Natural killer cell (primary cell): ENCODE measurements around the gene OR7G1. TPM values are rescaled to one million over a fixed set of nuclear protein-coding genes. Genes with fewer than 3 reads are reported as not detected.
A peak's percentile ranks its signal among the peaks of the same experiment; 100 is the strongest.

Experiments used
- ATAC-seq, 3 donors: fragments of 150-1000 bp in 2 of 3; fragments of 200-7000 bp in 1 of 3; cut with Tn5 transposase; 1 replicate in 1 of 3; 2 replicates in 2 of 3; pipeline ENCODE4 v1.10.0; 2021; ENCODE audit warnings: mild to moderate bottlenecking in 2 of 3, moderate library complexity in 2 of 3
- DNase-seq, 2 donors: peaks; one replicate each; pipeline versions ENCODE4 v3.0.0 to v3.0.0-alpha.2; 2013 to 2021; ENCODE audit warnings: mixed read lengths in 1 of 2
- H3K27ac ChIP-seq: one replicate; pipeline ENCODE4 v1.5.1; 2013; ENCODE audit warnings: mild to moderate bottlenecking, low read length
- H3K27me3 ChIP-seq: one replicate; pipeline ENCODE4 v1.6.1; 2013; ENCODE audit warnings: low read length; ENCODE audit not compliant: control insufficient read depth, insufficient read depth
- H3K36me3 ChIP-seq: one replicate; pipeline ENCODE4 v1.6.1; 2013; ENCODE audit warnings: low read length; ENCODE audit not compliant: control insufficient read depth, insufficient read depth
- H3K4me1 ChIP-seq: one replicate; pipeline ENCODE4 v1.6.1; 2013; ENCODE audit warnings: low read length; ENCODE audit not compliant: control insufficient read depth, insufficient read depth
- H3K4me3 ChIP-seq: one replicate; pipeline ENCODE4 v1.5.1; 2013; ENCODE audit warnings: low read length
- H3K9me3 ChIP-seq: one replicate; pipeline ENCODE4 v1.6.1; 2013; ENCODE audit warnings: low read length; ENCODE audit not compliant: control insufficient read depth, insufficient read depth
- H3K27ac Mint-ChIP-seq, 2 donors: one replicate each; pipeline ENCODE4 v1.8.0; 2022; ENCODE audit warnings: mild to moderate bottlenecking in 2 of 2, mixed read lengths in 2 of 2, moderate library complexity in 1 of 2
- H3K27me3 Mint-ChIP-seq, 2 donors: one replicate each; pipeline ENCODE4 v1.8.0; 2022; ENCODE audit warnings: low read depth in 2 of 2, mixed read lengths in 2 of 2
- H3K36me3 Mint-ChIP-seq: one replicate; pipeline ENCODE4 v1.8.0; 2022; ENCODE audit warnings: mixed read lengths
- H3K4me1 Mint-ChIP-seq, 2 donors: one replicate each; pipeline ENCODE4 v1.8.0; 2022; ENCODE audit warnings: mixed read lengths in 2 of 2
- H3K4me3 Mint-ChIP-seq: one replicate; pipeline ENCODE4 v1.8.0; 2022; ENCODE audit warnings: mild to moderate bottlenecking, moderate library complexity, mixed read lengths
- H3K9me3 Mint-ChIP-seq, 2 donors: one replicate each; pipeline ENCODE4 v1.8.0; 2022; ENCODE audit warnings: mixed read lengths in 2 of 2
- CTCF ChIP-seq: fragments of 200-600 bp; IDR thresholded peaks from one replicate; pipeline ENCODE4 v1.8.0; 2022; ENCODE audit warnings: antibody characterized with exemption
- WGBS: methylation state at CpG from one replicate; pipeline ENCODE4 v1.1.7; 2013; ENCODE audit warnings: missing lambda C conversion rate; ENCODE audit not compliant: insufficient coverage; 5-methylcytosine and 5-hydroxymethylcytosine counted together
- intact Hi-C: fragments of 100-400 bp; cut with micrococcal nuclease; formaldehyde crosslinking; loops from one replicate; pipeline ENCODE4 v1.14.2; 2022
- total RNA-seq, 4 donors: library from RNA; stranded (reverse); fragments of 120-200 nt in 1 of 4; gene quantifications; one replicate each; pipeline versions ENCODE4 v1.2.3 to v1.2.4, GENCODE V29; 2013 to 2022

OR7G1 gene
- total RNA-seq, 3 donors from 2014 or later (not counting 1 experiment from before 2014, with no cell fraction given) = not detected

GRCh38 chr19:9149997-9150396 lies 34.4 kb upstream of the OR7G1 start:
- H3K27ac Mint-ChIP-seq = peak overlapping the region; percentile 22 to 83
- no peak for TF ChIP-seq CTCF
- no peaks in the 10 kb centered on the region for H3K27me3 Mint-ChIP-seq
- Histone ChIP-seq H3K4me3 (no peak overlapping the region), H3K27ac (no peak overlapping the region), H3K27me3 (no peaks in the 10 kb centered on the region), H3K9me3 (peaks cover 3% of the 10 kb centered on the region), H3K4me1 (peaks cover 22% of the 10 kb centered on the region), H3K36me3 (peaks cover 5% of the 10 kb centered on the region)
- ATAC-seq = no peak
- H3K4me3 Mint-ChIP-seq = peak overlapping the region; percentile 29
- H3K9me3 Mint-ChIP-seq = peaks cover 3 to 5% of the 10 kb centered on the region in 2 donors
- peaks cover 77 to 85% of the 10 kb centered on the region in 2 donors for H3K4me1 Mint-ChIP-seq
- intact Hi-C loops = loop anchor here (10.0 kb wide), 2 partner anchors 285 to 475 kb away; partner anchors contain the start of genes ZNF266 and ZNF561
- DNase-seq = no peak
- 70% methylated on average over 4 of the region's 4 CpGs for WGBS
- peaks cover 9% of the 10 kb centered on the region for H3K36me3 Mint-ChIP-seq

GRCh38 chr19:9148697-9149096 lies 33.1 kb upstream of the OR7G1 start:
- 90% methylated on average over 3 of the region's 3 CpGs for WGBS
- no peak for TF ChIP-seq CTCF
- H3K27ac ChIP-seq = no peak overlapping the region
- H3K27me3 Mint-ChIP-seq = no peaks in the 10 kb centered on the region
- H3K9me3 ChIP-seq = peaks cover 7% of the 10 kb centered on the region
- H3K4me1 ChIP-seq = peaks cover 22% of the 10 kb centered on the region
- no peak overlapping the region for H3K4me3 ChIP-seq
- peak overlapping the region; percentile 25 for H3K4me3 Mint-ChIP-seq
- peaks cover 72 to 76% of the 10 kb centered on the region in 2 donors for H3K4me1 Mint-ChIP-seq
- peaks cover 3 to 7% of the 10 kb centered on the region in 2 donors for H3K9me3 Mint-ChIP-seq
- H3K27me3 ChIP-seq = no peaks in the 10 kb centered on the region
- ATAC-seq (no peak), DNase-seq (no peak)
- H3K36me3 ChIP-seq = peaks cover 5% of the 10 kb centered on the region
- H3K36me3 Mint-ChIP-seq = peaks cover 17% of the 10 kb centered on the region
- intact Hi-C loops = loop anchor here (10.0 kb wide), 2 partner anchors 286 to 476 kb away; partner anchors contain the start of genes ZNF266 and ZNF561
- H3K27ac Mint-ChIP-seq = peak overlapping the region; percentile 32 to 83

- no peaks in the 10 kb centered on the region for H3K27me3 ChIP-seq
- H3K27me3 Mint-ChIP-seq = no peaks in the 10 kb centered on the region
- H3K9me3 ChIP-seq = peaks cover 7% of the 10 kb centered on the region
- H3K27ac Mint-ChIP-seq = no peak overlapping the region
- H3K4me1 ChIP-seq = peaks cover 19% of the 10 kb centered on the region
- ATAC-seq = no peak
- 100% methylated on average over 1 of the region's 1 CpG for WGBS
- H3K36me3 ChIP-seq = peaks cover 5% of the 10 kb centered on the region
- intact Hi-C loops = loop anchor here (10.0 kb wide), 2 partner anchors 288 to 478 kb away; partner anchors contain the start of genes ZNF266 and ZNF561
- H3K36me3 Mint-ChIP-seq = peaks cover 17% of the 10 kb centered on the region
- no peak overlapping the region for H3K4me3 ChIP-seq
- H3K4me1 Mint-ChIP-seq = peaks cover 65 to 72% of the 10 kb centered on the region in 2 donors
- no peak overlapping the region for H3K4me3 Mint-ChIP-seq
- no peak overlapping the region for H3K27ac ChIP-seq
- no peak for TF ChIP-seq CTCF
- no peak for DNase-seq
- H3K9me3 Mint-ChIP-seq = peaks cover 3 to 7% of the 10 kb centered on the region in 2 donors
Observed at GRCh38 chr19:9146882-9147281, 31.3 kb upstream of the OR7G1 start.

- peaks cover 5% of the 10 kb centered on the region for H3K36me3 ChIP-seq
- H3K27ac Mint-ChIP-seq = peak overlapping the region in 1 of 2 donors; percentile 51
- peaks cover 3 to 7% of the 10 kb centered on the region in 2 donors for H3K9me3 Mint-ChIP-seq
- intact Hi-C loops = loop anchor here (5.0 to 10.0 kb wide), 3 partner anchors 162 to 480 kb away; partner anchors contain the start of genes ZNF266, ZNF561 and ZNF699
- no peak for DNase-seq
- H3K4me3 ChIP-seq = no peak overlapping the region
- peaks cover 64 to 71% of the 10 kb centered on the region in 2 donors for H3K4me1 Mint-ChIP-seq
- no peaks in the 10 kb centered on the region for H3K27me3 Mint-ChIP-seq
- no peak for ATAC-seq
- peaks cover 17% of the 10 kb centered on the region for H3K36me3 Mint-ChIP-seq
- no peak overlapping the region for H3K27ac ChIP-seq
- no peak overlapping the region for H3K4me3 Mint-ChIP-seq
- H3K9me3 ChIP-seq = peaks cover 7% of the 10 kb centered on the region
- WGBS = 87% methylated on average over 5 of the region's 5 CpGs
- H3K27me3 ChIP-seq = no peaks in the 10 kb centered on the region
- H3K4me1 ChIP-seq = peaks cover 18% of the 10 kb centered on the region
- TF ChIP-seq CTCF = no peak
Observed at GRCh38 chr19:9144920-9145319, 29.4 kb upstream of the OR7G1 start.
